Activated T-cell treated with anti-CD3 and anti-CD28 coated beads, Interleukin-2, amount 50 U/mL, for 4 hours (primary cell): ENCODE data around the gene CEACAM5. TPM values are rescaled to one million over a fixed set of nuclear protein-coding genes. Genes with fewer than 3 reads are reported as not detected.
"Not testable (repeated sequence)": the region's sequence is repeated elsewhere in the genome, so short reads cannot be mapped to it uniquely, and the experiment has no call there.

ENCODE experiments used
- ATAC-seq, 2 donors: fragments of 200-7000 bp; cut with Tn5 transposase; one replicate each; pipeline ENCODE4 v1.10.0; 2021
- DNase-seq: peaks from one replicate; pipeline ENCODE4 v3.0.0-alpha.2; 2020
- H3K27me3 Mint-ChIP-seq: one replicate; pipeline ENCODE4 v1.8.0; 2021; ENCODE audit warnings: low read depth, mixed read lengths
- H3K36me3 Mint-ChIP-seq: one replicate; pipeline ENCODE4 v1.8.0; 2022; ENCODE audit warnings: mixed read lengths; ENCODE audit not compliant: insufficient read depth
- H3K4me1 Mint-ChIP-seq: one replicate; pipeline ENCODE4 v1.8.0; 2021; ENCODE audit warnings: low read depth, mixed read lengths
- H3K4me3 Mint-ChIP-seq: one replicate; pipeline ENCODE4 v1.8.0; 2021; ENCODE audit warnings: mild to moderate bottlenecking, moderate library complexity, mixed read lengths
- H3K9me3 Mint-ChIP-seq: one replicate; pipeline ENCODE4 v1.8.0; 2021; ENCODE audit warnings: mixed read lengths
- total RNA-seq, 3 donors: library from RNA; stranded (reverse); gene quantifications; one replicate each; pipeline ENCODE4 v1.2.1, GENCODE V29; 2021

CEACAM5 gene
- total RNA-seq, 3 donors from 2014 or later = 0.30 to 0.46 (median 0.37) TPM

DNA sequence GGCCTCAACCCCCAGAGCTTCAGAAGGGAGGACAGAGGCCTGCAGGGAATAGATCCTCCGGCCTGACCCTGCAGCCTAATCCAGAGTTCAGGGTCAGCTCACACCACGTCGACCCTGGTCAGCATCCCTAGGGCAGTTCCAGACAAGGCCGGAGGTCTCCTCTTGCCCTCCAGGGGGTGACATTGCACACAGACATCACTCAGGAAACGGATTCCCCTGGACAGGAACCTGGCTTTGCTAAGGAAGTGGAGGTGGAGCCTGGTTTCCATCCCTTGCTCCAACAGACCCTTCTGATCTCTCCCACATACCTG is 969 bp upstream of the CEACAM5 start:
- ATAC-seq (no peak), DNase-seq (no peak)
- Mint-ChIP-seq H3K4me1 (no peaks in the 10 kb centered on the region), H3K9me3 (no peaks in the 10 kb centered on the region), H3K4me3 (no peak overlapping the region), H3K27me3 (peaks cover 45% of the 10 kb centered on the region), H3K36me3 (no peaks in the 10 kb centered on the region)

DNA sequence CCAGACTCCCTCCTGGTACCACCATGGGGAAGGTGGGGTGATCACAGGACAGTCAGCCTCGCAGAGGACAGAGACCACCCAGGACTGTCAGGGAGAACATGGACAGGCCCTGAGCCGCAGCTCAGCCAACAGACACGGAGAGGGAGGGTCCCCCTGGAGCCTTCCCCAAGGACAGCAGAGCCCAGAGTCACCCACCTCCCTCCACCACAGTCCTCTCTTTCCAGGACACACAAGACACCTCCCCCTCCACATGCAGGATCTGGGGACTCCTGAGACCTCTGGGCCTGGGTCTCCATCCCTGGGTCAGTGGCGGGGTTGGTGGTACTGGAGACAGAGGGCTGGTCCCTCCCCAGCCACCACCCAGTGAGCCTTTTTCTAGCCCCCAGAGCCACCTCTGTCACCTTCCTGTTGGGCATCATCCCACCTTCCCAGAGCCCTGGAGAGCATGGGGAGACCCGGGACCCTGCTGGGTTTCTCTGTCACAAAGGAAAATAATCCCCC is 505 bp upstream of the CEACAM5 start:
- DNase-seq (no peak), ATAC-seq (no peak)
- Mint-ChIP-seq H3K4me3 (no peak overlapping the region), H3K9me3 (no peaks in the 10 kb centered on the region), H3K36me3 (no peaks in the 10 kb centered on the region), H3K4me1 (no peaks in the 10 kb centered on the region), H3K27me3 (peaks cover 49% of the 10 kb centered on the region)

DNA sequence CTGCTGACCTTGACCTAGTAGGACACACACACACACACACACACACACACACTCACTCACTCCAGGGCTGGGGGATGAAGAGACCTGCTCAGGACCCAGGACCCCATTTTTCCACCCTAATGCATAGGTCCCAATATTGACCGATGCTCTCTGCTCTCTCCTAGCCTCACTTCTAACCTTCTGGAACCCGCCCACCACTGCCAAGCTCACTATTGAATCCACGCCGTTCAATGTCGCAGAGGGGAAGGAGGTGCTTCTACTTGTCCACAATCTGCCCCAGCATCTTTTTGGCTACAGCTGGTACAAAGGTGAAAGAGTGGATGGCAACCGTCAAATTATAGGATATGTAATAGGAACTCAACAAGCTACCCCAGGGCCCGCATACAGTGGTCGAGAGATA is 1.1 kb downstream of the CEACAM5 start:
- not testable (repeated sequence) for ATAC-seq, H3K4me3 Mint-ChIP-seq, H3K4me1 Mint-ChIP-seq, H3K9me3 Mint-ChIP-seq, DNase-seq, H3K36me3 Mint-ChIP-seq
- peaks cover 53% of the 10 kb centered on the region for H3K27me3 Mint-ChIP-seq

DNA sequence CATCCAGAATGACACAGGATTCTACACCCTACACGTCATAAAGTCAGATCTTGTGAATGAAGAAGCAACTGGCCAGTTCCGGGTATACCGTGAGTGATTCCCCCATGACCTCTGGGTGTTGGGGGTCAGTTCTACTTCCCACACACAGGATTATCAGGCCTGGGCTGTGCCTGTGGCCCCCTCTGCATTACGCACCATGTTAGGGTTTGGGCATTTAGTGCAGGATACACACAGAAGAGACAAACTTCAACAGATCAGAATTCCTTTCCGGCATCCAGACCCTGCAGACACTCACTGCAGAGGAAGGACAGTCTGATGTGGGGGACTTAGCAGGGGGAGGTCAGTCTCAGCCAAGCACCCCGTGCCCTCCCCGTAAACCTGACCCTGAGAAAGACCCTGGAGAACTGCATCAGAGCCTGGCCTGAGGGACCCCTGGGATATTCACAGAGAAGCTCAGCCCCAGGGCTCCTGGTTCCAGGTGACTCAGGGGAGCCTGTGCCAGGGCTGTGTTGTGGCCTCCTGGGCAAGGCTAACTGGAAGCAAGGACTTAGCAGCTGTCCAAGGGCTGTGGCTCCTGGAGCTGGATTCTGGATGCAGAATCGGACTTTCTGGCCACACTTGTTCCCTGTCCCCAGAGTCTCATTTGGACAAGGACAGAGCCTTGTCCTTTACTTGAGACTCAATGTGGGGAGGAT is 1.7 kb downstream of the CEACAM5 start:
- H3K4me1 Mint-ChIP-seq = no peaks in the 10 kb centered on the region
- ATAC-seq (no peak), DNase-seq (no peak)
- no peaks in the 10 kb centered on the region for H3K9me3 Mint-ChIP-seq
- no peaks in the 10 kb centered on the region for H3K36me3 Mint-ChIP-seq
- peaks cover 50% of the 10 kb centered on the region for H3K27me3 Mint-ChIP-seq
- H3K4me3 Mint-ChIP-seq = no peak overlapping the region

DNA sequence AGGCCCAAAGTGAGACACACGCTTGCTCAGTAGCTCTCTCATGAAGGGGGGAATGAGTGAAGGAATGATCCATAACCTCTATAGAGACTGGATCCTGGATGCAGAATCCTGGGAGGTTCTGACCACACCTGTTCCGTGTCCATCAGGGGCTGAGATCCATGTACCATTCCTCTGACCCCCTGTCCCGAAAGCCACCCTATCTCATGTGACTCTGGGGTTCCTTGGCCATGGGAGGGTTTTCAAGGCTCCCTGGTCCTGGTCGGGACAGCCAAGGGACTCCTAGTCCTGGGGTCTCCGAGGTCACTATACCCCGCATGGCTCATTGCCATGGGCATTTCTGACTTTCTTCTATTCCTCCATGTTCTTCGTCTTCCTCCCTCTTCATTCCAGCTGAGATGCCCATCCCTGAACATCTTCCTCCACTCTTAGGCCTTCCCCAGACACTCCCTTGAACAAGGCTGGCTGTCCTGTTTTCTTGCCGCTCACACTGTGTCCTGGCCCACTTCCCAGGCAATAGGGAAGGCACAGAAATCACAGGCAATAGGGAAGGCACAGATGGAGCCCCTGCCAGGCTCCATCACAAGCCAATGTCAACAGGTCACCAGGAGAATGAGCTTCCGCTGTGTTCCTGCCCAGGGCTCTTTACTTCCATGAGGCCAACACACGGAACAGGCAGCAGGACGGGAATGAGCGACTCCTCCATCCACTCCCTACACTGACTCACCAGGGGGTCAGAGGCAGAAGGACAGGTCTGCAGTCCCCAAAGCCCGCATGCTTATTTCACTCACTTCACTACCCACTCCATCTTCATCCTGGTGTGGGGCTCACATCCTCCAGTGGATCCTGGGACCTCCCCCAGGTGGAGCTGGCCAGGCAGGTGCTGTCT is 3.2 kb downstream of the CEACAM5 start:
- Mint-ChIP-seq H3K9me3 (no peaks in the 10 kb centered on the region), H3K27me3 (peaks cover 45% of the 10 kb centered on the region), H3K36me3 (no peaks in the 10 kb centered on the region), H3K4me1 (no peaks in the 10 kb centered on the region), H3K4me3 (no peak overlapping the region)
- ATAC-seq (no peak), DNase-seq (no peak)

DNA sequence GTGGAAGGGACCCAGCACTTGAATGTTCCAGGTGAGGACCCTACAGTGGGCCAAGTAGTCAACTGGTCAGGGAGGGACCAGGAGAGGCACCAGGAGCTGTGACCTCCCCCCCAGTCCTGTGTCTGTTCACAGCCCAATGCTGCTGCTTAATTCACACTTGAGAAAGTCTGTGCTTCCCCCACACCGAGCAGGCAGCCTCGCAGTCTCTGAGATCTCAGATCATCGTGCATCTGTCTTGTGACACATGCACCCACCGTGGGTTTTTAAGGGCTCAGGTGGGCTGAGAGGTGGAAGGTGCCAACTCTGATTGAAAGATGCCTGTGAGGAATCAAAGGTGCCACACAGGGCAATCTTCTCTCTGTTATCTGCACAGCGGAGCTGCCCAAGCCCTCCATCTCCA is 6.2 kb downstream of the CEACAM5 start:
- ATAC-seq (no peak), DNase-seq (no peak)
- no peaks in the 10 kb centered on the region for H3K36me3 Mint-ChIP-seq
- no peaks in the 10 kb centered on the region for H3K4me1 Mint-ChIP-seq
- H3K9me3 Mint-ChIP-seq = no peaks in the 10 kb centered on the region
- peaks cover 51% of the 10 kb centered on the region for H3K27me3 Mint-ChIP-seq
- no peak overlapping the region for H3K4me3 Mint-ChIP-seq

DNA sequence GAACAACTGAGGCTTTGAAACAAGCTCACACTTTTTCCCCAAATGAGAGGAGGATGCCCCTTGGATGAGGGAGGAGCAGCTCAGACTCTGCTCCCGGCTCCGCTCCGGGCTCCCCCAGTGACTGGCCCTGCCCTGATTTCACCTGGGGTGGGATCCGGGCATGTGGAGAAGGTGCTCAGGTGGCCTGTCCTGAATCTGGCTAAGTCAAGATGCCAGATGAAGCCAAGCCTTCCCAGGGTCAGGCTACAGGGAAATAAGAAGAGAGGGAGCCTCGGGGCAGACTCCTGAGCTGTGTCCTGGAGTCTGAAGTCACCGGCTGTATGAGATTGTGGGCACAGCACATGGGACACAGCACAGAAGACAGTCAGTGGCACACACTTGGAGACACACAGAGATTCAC is 10.3 kb downstream of the CEACAM5 start:
- Mint-ChIP-seq H3K36me3 (no peaks in the 10 kb centered on the region), H3K9me3 (no peaks in the 10 kb centered on the region), H3K4me1 (no peaks in the 10 kb centered on the region), H3K4me3 (no peak overlapping the region), H3K27me3 (peaks cover 47% of the 10 kb centered on the region)
- DNase-seq (no peak), ATAC-seq (no peak)

DNA sequence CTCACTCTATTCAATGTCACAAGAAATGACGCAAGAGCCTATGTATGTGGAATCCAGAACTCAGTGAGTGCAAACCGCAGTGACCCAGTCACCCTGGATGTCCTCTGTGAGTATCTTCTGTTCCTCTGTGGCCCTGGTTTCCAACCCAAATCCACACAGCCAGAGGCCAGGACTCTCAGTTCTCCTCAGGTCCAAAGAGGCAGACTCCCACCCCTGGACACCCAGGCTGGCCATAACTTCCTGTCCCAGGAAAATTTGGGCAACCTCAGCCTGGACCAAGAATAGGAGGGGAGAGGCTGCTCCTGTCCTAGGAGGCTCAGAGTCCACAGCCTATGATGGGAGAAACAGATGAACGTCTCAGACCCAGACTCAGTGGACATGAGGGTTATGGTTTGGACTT is 11.7 kb downstream of the CEACAM5 start:
- Mint-ChIP-seq H3K9me3 (no peaks in the 10 kb centered on the region), H3K4me1 (no peaks in the 10 kb centered on the region), H3K4me3 (no peak overlapping the region), H3K27me3 (peaks cover 42% of the 10 kb centered on the region), H3K36me3 (no peaks in the 10 kb centered on the region)
- DNase-seq (no peak), ATAC-seq (no peak)

DNA sequence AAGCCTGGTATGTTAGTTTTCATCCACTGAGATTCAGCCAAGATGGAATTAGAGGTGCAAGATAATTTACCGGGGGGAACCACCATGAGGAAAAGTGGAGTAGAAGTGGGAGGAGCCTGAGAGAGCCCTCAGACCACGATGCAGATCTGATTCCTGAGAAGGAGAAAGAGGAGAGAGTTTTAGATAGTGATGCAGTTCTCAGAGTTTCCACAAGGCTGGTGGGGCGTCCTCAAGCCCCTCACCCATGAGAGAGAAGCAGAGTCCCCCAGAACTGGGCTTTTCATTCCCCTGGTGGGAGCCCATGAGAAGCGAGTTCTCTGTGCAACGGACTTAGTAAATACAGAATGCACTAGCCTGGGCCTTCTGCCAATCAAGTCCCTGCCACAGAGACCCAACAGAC is 18.1 kb downstream of the CEACAM5 start:
- no peaks in the 10 kb centered on the region for H3K9me3 Mint-ChIP-seq
- peaks cover 45% of the 10 kb centered on the region for H3K27me3 Mint-ChIP-seq
- no peak overlapping the region for H3K4me3 Mint-ChIP-seq
- no peaks in the 10 kb centered on the region for H3K4me1 Mint-ChIP-seq
- DNase-seq = no peak
- ATAC-seq = no peak
- H3K36me3 Mint-ChIP-seq = no peaks in the 10 kb centered on the region

DNA sequence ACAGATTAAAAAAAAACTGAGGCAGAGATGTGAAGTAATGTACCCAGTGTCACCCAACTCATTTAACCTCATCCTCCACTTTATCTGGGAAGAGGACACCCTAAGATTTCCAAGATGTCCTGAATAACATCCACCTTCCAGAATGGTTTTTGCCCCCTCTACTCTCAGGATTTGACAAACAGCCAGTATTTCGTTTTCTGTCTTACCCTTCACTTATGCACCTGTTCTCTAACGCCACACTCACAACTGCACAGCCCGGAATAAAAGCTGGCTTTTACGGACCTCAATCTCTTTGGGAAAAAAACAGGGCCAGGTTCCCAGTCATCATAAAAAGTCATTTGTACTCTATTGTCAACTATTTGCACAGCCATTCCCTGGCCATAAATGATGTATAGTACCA is 25.7 kb downstream of the CEACAM5 start:
- no peaks in the 10 kb centered on the region for H3K9me3 Mint-ChIP-seq
- no peak for DNase-seq
- H3K36me3 Mint-ChIP-seq = no peaks in the 10 kb centered on the region
- peaks cover 4% of the 10 kb centered on the region for H3K4me1 Mint-ChIP-seq
- peaks cover 40% of the 10 kb centered on the region for H3K27me3 Mint-ChIP-seq
- H3K4me3 Mint-ChIP-seq = no peak overlapping the region
- ATAC-seq = no peak

DNA sequence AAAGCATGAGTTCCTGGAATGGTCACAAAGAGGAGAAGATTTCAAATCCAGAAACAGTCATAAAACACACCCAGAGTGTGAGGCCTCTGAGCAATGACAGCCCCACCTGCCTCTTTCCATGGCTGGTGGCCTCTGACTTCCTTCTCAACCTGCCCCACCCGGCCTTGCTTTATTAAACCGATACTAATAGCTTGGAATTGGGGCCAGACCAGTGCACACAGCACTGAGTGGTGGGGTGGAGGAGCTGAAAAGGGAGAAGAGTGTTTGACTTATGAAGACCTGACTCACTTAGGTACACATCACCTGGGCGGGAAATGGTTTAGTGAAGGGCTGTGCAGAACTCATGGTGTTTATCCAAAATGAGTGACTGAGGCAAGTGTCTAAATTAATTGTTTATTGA is 26.2 kb downstream of the CEACAM5 start:
- ATAC-seq = no peak
- Mint-ChIP-seq H3K4me1 (peaks cover 4% of the 10 kb centered on the region), H3K27me3 (peaks cover 38% of the 10 kb centered on the region), H3K4me3 (no peak overlapping the region), H3K9me3 (no peaks in the 10 kb centered on the region), H3K36me3 (no peaks in the 10 kb centered on the region)
- DNase-seq = no peak

DNA sequence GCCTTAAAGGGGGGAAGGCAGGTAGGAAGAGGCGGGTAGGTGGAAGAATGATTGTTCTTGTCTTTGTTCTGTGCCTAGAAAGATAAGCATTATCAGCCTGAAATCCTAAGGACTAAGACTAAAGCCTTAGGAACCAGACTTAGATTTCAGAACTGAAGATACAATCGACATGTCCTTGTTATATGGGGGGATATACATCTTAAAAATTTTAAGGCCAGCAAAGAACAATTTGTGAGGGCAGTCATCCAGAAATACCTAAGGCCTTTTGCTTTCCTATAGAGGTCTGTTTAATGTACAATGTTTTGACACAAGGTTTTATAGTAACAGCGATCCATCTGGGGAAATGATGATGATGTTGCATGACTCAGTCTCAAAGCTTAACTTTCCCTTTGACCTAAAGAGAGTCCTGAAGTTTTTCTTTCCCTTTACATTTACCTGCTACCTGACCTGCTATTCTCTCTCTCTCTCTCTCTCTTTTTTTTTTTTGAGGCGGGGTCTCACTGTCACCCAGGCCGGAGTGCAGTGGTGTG is 26.7 kb downstream of the CEACAM5 start:
- DNase-seq (no peak), ATAC-seq (no peak)
- H3K27me3 Mint-ChIP-seq = peaks cover 37% of the 10 kb centered on the region
- H3K36me3 Mint-ChIP-seq = no peaks in the 10 kb centered on the region
- H3K4me1 Mint-ChIP-seq = peaks cover 7% of the 10 kb centered on the region
- no peak overlapping the region for H3K4me3 Mint-ChIP-seq
- H3K9me3 Mint-ChIP-seq = no peaks in the 10 kb centered on the region

DNA sequence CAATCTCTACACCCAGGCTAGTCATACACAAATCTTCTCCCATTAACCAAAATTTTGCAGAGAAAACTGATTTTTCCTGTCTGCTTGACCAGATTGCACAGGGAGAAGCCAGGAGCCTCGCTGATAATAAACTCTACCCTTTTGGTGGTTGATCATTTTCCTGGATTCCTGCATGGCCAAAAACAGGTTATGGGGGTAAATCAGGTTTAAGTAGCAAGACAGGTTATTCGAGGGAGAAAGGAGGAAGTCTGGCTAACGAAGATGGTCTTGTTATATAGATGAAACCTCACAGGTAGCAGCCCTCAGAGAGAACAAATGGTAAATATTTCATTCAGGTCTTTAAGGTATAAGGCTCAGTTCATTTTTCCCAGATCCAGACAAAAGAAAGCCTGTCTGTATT is 30.9 kb downstream of the CEACAM5 start:
- ATAC-seq (no peak), DNase-seq (no peak)
- Mint-ChIP-seq H3K9me3 (no peaks in the 10 kb centered on the region), H3K4me3 (no peak overlapping the region), H3K36me3 (no peaks in the 10 kb centered on the region), H3K27me3 (peaks cover 35% of the 10 kb centered on the region), H3K4me1 (peaks cover 22% of the 10 kb centered on the region)

DNA sequence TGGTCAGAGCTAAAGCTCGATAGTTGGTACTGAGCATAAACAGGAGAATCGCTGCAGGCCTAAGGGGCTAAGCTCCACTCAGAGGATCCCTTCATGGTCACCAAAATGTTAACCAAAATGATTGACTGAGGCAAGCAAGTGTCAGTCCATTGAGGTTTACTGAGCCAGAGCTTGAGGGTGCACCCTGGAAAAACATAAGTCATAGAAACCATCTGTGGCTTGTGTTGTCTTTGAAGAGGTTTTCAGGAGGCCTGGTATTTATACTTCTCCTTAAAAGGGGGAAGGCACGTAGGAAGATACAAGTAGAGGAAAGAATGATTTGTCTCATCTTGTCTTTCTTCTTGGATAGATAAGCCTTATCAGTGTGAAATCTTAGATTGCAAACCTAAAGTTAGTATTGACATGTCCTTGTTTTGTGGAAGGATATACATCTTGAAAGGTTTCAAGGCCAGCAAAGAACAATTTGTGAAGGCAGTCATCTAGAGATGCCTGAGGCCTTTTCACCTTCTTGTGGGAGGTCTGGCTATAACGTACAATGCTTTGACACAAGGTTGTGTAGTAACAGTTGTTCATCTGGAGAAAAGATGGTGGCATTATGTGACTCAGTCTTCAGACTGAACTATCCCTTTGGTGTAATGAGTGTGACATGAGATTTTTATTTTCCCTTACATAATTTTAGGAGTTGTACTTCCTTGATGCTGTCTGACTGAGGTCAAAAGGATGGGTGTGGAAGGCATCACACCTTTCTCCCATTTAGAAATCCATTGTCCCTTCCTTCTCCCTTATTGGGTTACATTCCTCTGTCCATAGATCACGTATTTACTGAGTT is 32.2 kb downstream of the CEACAM5 start:
- ATAC-seq (peak; percentile 88 to 92), DNase-seq (no peak)
- Mint-ChIP-seq H3K9me3 (no peaks in the 10 kb centered on the region), H3K27me3 (peaks cover 44% of the 10 kb centered on the region), H3K4me3 (no peak overlapping the region), H3K36me3 (no peaks in the 10 kb centered on the region), H3K4me1 (peaks cover 19% of the 10 kb centered on the region)
